AG20443 (cell line): ENCODE data around the gene TTC3.

ENCODE experiments used
- DNase-seq: peaks from one replicate; pipeline ENCODE4 v3.0.0; 2012; ENCODE audit warnings: low spot score, mixed read lengths

The TTC3 gene

GRCh38 chr21:37146320-37147235 is 73.5 kb downstream of the TTC3 start:
- no peak for DNase-seq

GRCh38 chr21:37149411-37149810 is 76.4 kb downstream of the TTC3 start:
- DNase-seq = peak; percentile 70

- DNase-seq = peak; percentile 21
Observed at GRCh38 chr21:37153196-37153934, 80.3 kb downstream of the TTC3 start.

GRCh38 chr21:37153935-37154350 is 80.9 kb downstream of the TTC3 start:
- DNase-seq = no peak

- no peak for DNase-seq
Observed at GRCh38 chr21:37155186-37155585, 82.1 kb downstream of the TTC3 start.

GRCh38 chr21:37157938-37158337 is 84.9 kb downstream of the TTC3 start:
- DNase-seq = no peak

- no peak for DNase-seq
Observed at GRCh38 chr21:37159053-37159776, 86.2 kb downstream of the TTC3 start.

GRCh38 chr21:37159949-37160348 is 86.9 kb downstream of the TTC3 start:
- no peak for DNase-seq

- DNase-seq = no peak
Observed at GRCh38 chr21:37164742-37165141, 91.7 kb downstream of the TTC3 start.

GRCh38 chr21:37165586-37165985 is 92.5 kb downstream of the TTC3 start:
- no peak for DNase-seq

- DNase-seq = no peak
Observed at GRCh38 chr21:37166733-37167132, 93.7 kb downstream of the TTC3 start.

- DNase-seq = no peak
Observed at GRCh38 chr21:37168666-37169065, 95.6 kb downstream of the TTC3 start.

- no peak for DNase-seq
Observed at GRCh38 chr21:37172646-37173045, 99.6 kb downstream of the TTC3 start.

GRCh38 chr21:37176716-37177115 is 103.7 kb downstream of the TTC3 start:
- DNase-seq = no peak

- no peak for DNase-seq
Observed at GRCh38 chr21:37181059-37181458, 108.0 kb downstream of the TTC3 start.

- no peak for DNase-seq
Observed at GRCh38 chr21:37182222-37182621, 109.2 kb downstream of the TTC3 start.

- DNase-seq = no peak
Observed at GRCh38 chr21:37183749-37184148, 110.7 kb downstream of the TTC3 start.

GRCh38 chr21:37184784-37185593 is 111.9 kb downstream of the TTC3 start:
- DNase-seq = no peak

- DNase-seq = no peak
Observed at GRCh38 chr21:37186983-37187382, 113.9 kb downstream of the TTC3 start.

GRCh38 chr21:37188825-37189224 is 115.8 kb downstream of the TTC3 start:
- DNase-seq = no peak

- DNase-seq = no peak
Observed at GRCh38 chr21:37192019-37192418, 119.0 kb downstream of the TTC3 start.

GRCh38 chr21:37193006-37193405 is 120.0 kb downstream of the TTC3 start:
- DNase-seq = no peak
